Gastrocnemius medialis (tissue), 4 donors: ENCODE results near the gene CCDC50. TPM values are rescaled to one million over a fixed set of nuclear protein-coding genes. Genes with fewer than 3 reads are reported as not detected.

Experiments
- ATAC-seq, 2 donors: fragments of 150-250 bp; one replicate each; pipeline ENCODE4 v1.9.1; 2016
- DNase-seq, 2 donors: peaks; one replicate each; pipeline ENCODE4 v3.0.0-alpha.2; 2019
- H3K27ac ChIP-seq, 4 donors: fragments of 200-600 bp; sonication (generic); 1 replicate in 1 of 4; 2 replicates in 3 of 4; pipeline ENCODE4 v1.5.1; 2016 to 2018; ENCODE audit warnings: mild to moderate bottlenecking in 2 of 4, moderate library complexity in 1 of 4
- H3K27me3 ChIP-seq, 3 donors: fragments of 200-600 bp; sonication (generic) in 2 of 3; 1 replicate in 1 of 3; 2 replicates in 2 of 3; pipeline versions ENCODE4 v1.5.1 to v1.6.0; 2016 to 2019; ENCODE audit warnings: mild to moderate bottlenecking in 1 of 3, moderate library complexity in 1 of 3
- H3K36me3 ChIP-seq, 2 donors: fragments of 200-600 bp; sonication (generic) in 1 of 2; one replicate each; pipeline ENCODE4 v1.5.1; 2017 to 2018
- H3K4me1 ChIP-seq, 2 donors: fragments of 200-600 bp; sonication (generic) in 1 of 2; one replicate each; pipeline ENCODE4 v1.5.1; 2016 to 2017; ENCODE audit warnings: mild to moderate bottlenecking in 2 of 2
- H3K4me3 ChIP-seq, 4 donors: fragments of 200-600 bp; sonication (generic) in 3 of 4; 1 replicate in 1 of 4; 2 replicates in 3 of 4; pipeline ENCODE4 v1.5.1; 2016 to 2019; ENCODE audit warnings: mild to moderate bottlenecking in 2 of 4
- H3K9me3 ChIP-seq, 3 donors: fragments of 200-600 bp; sonication (generic) in 2 of 3; 1 replicate in 1 of 3; 2 replicates in 2 of 3; pipeline ENCODE4 v1.5.1; 2016 to 2019
- POLR2A ChIP-seq, 2 donors: fragments of 450-650 bp; IDR thresholded peaks; one replicate each; pipeline ENCODE4 v1.6.1; 2017; ENCODE audit warnings: antibody characterized with exemption in 2 of 2, mild to moderate bottlenecking in 2 of 2, moderate library complexity in 2 of 2
- in situ Hi-C, 4 donors: fragments of 200-750 bp; cut with MboI; loops; one replicate each; pipeline versions ENCODE4 v1.15.0 to v1.8.0; 2017; ENCODE audit warnings: low sequenced_read_pairs in 4 of 4
- intact Hi-C: fragments of 100-400 bp; cut with DNase I; formaldehyde crosslinking; loops from one replicate; pipeline ENCODE4 v1.15.1; 2023; ENCODE audit warnings: low total_unique reads
- total RNA-seq, 4 donors: library from RNA; depleted of rRNA; stranded (reverse); fragments of >200 nt; gene quantifications; one replicate each; pipeline versions ENCODE4 v1.1.0 to v1.2.3, GENCODE V29; 2016
- TF ChIP-seq, protein P1 (sequence below), 5 experiments: fragments of 450-650 bp in 3 of 5; fragments of 200-600 bp in 2 of 5; sonication (generic) in 2 of 5; IDR thresholded peaks in 4 of 5; conservative IDR thresholded peaks in 1 of 5; 1 replicate in 4 of 5; 2 replicates in 1 of 5; pipeline ENCODE4 v1.5.1; 2016 to 2019; ENCODE audit warnings: antibody characterized with exemption in 5 of 5, mild to moderate bottlenecking in 3 of 5, moderate library complexity in 3 of 5

CCDC50 gene
- total RNA-seq, 4 donors from 2014 or later = 45.0 to 69.9 (median 64.2) TPM

DNA sequence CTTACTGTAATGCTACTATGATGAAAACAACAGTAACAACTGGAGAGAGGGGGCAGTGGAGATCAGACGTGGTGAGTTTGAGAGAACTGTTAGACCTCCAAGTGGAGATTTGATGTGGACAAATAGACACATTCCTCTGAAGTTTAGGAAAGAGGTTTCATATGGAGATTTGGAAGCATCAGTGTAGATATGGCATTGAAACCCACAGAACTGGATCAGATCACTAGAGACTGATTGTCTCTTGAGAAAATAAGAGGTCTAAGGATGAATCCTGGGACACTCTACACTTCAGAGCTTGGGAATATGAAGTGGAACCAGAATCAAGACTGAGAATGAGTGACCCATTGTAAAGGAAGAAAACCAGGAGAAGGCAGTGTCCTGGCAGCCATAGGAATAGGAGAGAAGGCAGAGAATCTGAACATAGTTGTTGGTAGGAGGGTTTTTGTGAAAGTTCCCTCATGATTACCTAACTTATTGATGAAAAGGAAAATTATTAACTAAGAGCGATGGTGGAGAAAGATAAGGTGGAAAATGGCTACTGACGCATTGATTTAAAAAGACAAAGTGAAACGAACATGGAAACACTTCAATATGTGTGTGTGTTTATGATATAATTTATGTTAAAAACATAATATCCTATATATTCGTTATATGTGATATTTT, 102.1 kb downstream of the CCDC50 start:
- Histone ChIP-seq H3K4me3 (no peak overlapping the region), H3K36me3 (no peaks in the 10 kb centered on the region), H3K27me3 (no peaks in the 10 kb centered on the region), H3K27ac (no peak overlapping the region), H3K4me1 (no peaks in the 10 kb centered on the region), H3K9me3 (no peaks in the 10 kb centered on the region)
- DNase-seq = no peak
- no peak for ATAC-seq
- intact Hi-C loops = no loop called here
- no peak for TF ChIP-seq POLR2A (IDR thresholded peaks at IDR 0.05)
- TF ChIP-seq, protein P1, sequence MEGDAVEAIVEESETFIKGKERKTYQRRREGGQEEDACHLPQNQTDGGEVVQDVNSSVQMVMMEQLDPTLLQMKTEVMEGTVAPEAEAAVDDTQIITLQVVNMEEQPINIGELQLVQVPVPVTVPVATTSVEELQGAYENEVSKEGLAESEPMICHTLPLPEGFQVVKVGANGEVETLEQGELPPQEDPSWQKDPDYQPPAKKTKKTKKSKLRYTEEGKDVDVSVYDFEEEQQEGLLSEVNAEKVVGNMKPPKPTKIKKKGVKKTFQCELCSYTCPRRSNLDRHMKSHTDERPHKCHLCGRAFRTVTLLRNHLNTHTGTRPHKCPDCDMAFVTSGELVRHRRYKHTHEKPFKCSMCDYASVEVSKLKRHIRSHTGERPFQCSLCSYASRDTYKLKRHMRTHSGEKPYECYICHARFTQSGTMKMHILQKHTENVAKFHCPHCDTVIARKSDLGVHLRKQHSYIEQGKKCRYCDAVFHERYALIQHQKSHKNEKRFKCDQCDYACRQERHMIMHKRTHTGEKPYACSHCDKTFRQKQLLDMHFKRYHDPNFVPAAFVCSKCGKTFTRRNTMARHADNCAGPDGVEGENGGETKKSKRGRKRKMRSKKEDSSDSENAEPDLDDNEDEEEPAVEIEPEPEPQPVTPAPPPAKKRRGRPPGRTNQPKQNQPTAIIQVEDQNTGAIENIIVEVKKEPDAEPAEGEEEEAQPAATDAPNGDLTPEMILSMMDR (IDR thresholded peaks at IDR 0.05 in 4 of 5, conservative IDR thresholded peaks at IDR 0.05 in 1 of 5) = no peak
- in situ Hi-C loops = no loop called here

DNA sequence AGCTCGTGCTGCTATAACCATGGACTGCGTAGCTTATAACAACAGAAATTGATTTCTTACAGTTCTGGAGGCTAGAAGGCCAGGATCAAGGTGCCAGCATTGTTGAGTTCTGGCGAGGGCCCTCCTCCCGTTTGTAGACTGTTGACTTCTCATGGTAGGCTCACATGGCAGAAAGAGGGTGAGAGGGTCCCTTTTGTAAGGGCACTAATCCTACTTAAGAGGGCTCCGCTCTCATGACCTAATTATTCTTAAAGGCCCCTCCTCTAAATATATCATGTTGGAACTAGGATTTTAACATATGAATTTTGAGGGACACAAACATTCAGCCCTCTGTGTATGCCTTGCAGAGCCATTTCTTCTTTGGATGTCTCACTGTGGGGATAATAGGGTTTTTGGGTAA, 103.0 kb downstream of the CCDC50 start:
- no peak for DNase-seq
- Histone ChIP-seq H3K27ac (no peak overlapping the region), H3K9me3 (no peaks in the 10 kb centered on the region), H3K4me3 (no peak overlapping the region), H3K4me1 (no peaks in the 10 kb centered on the region), H3K36me3 (no peaks in the 10 kb centered on the region), H3K27me3 (no peaks in the 10 kb centered on the region)
- in situ Hi-C loops = no loop called here
- ATAC-seq = no peak
- no peak for TF ChIP-seq POLR2A (IDR thresholded peaks at IDR 0.05)
- TF ChIP-seq, protein P1 (IDR thresholded peaks at IDR 0.05 in 4 of 5, conservative IDR thresholded peaks at IDR 0.05 in 1 of 5) = no peak
- intact Hi-C loops = no loop called here

DNA sequence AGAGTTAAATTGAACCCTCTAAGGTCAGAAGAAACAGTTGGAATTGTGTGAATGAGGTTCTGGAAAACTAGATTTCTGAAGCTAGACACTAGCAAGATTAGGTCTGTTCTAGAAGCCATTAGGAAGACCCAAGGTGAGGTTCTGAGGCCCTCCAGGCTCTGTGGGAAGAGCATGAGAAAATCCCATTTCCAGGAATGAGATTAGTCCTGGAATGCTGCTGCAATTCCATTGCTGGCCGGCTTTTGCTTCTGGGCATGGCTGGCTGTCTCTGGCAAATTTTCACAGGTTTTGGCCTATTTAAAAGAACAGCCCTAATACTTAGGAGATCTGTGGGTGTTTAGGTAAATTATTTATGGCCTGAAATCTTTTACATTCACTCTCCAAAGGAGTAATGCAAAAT, 104.8 kb downstream of the CCDC50 start:
- DNase-seq (no peak), ATAC-seq (no peak)
- in situ Hi-C loops (no loop called here), intact Hi-C loops (no loop called here)
- no peak overlapping the region for H3K27ac ChIP-seq
- H3K4me3 ChIP-seq = no peak overlapping the region
- no peaks in the 10 kb centered on the region for H3K4me1 ChIP-seq
- H3K9me3 ChIP-seq = no peaks in the 10 kb centered on the region
- TF ChIP-seq, protein P1 (IDR thresholded peaks at IDR 0.05 in 4 of 5, conservative IDR thresholded peaks at IDR 0.05 in 1 of 5) = no peak
- TF ChIP-seq POLR2A (IDR thresholded peaks at IDR 0.05) = no peak
- no peaks in the 10 kb centered on the region for H3K27me3 ChIP-seq
- H3K36me3 ChIP-seq = no peaks in the 10 kb centered on the region

DNA sequence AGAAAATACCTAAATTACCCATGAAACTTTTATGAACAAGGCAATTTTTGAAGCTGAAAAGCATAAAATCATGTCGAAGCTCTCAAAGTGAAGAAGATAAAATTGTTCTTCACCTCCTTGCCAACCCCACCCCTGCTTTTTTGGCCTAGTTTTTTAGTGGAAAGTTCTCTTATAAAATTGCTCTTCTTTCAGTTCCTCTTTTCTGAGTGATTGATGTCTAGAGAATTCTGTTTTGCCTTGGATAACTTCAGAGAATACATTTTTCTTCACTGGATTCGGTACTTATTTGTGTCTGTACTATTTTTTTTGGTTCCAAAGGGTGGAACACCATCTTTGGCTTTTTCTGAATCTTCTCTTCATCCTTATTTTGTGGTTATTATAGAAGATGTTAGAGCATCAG, 106.8 kb downstream of the CCDC50 start:
- intact Hi-C loops = no loop called here
- TF ChIP-seq, protein P1 (IDR thresholded peaks at IDR 0.05 in 4 of 5, conservative IDR thresholded peaks at IDR 0.05 in 1 of 5) = no peak
- TF ChIP-seq POLR2A (IDR thresholded peaks at IDR 0.05) = no peak
- no peaks in the 10 kb centered on the region for H3K36me3 ChIP-seq
- DNase-seq (no peak), ATAC-seq (no peak)
- no peak overlapping the region for H3K4me3 ChIP-seq
- H3K27me3 ChIP-seq = no peaks in the 10 kb centered on the region
- in situ Hi-C loops = no loop called here
- H3K27ac ChIP-seq = no peak overlapping the region
- no peaks in the 10 kb centered on the region for H3K9me3 ChIP-seq
- no peaks in the 10 kb centered on the region for H3K4me1 ChIP-seq
